SH-SY5Y (cell line): ENCODE measurements around the gene DOCK10.

Source experiments
- GATA2 ChIP-seq: IDR thresholded peaks from 2 replicates; pipeline ENCODE4 v1.6.1; 2011; ENCODE audit warnings: mild to moderate bottlenecking, low read depth, low read length
- GATA3 ChIP-seq: IDR thresholded peaks from 2 replicates; pipeline ENCODE4 v1.6.1; 2011; ENCODE audit warnings: low read depth, mild to moderate bottlenecking, low read length, moderate library complexity

DNA sequence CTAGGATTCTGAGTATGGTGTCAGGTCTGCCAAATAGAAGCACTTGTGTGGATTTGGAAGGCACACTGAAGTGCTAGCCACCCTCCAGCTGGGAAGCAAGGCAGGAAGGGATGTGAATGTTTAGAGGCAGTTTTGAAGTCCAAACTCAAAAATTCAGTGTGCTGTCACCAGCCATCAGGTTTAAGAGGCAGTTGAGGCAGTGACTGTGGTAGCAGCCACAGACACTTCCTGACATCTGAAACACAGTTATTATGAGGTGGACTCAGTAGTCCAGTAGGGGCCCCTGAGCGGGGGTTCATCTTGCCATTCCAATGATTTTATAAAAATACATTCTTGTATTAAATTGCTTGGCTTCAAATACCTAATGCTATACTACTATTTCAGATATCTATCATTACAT is 13.4 kb upstream of the DOCK10 start:
- TF ChIP-seq GATA3 (no peak), GATA2 (no peak)
